Esophagus muscularis mucosa (tissue), 4 donors: ENCODE results near the gene AATK. TPM values are rescaled to one million over a fixed set of nuclear protein-coding genes. Genes with fewer than 3 reads are reported as not detected.

Experiments
- DNase-seq: peaks from one replicate; pipeline ENCODE4 v3.0.0-alpha.2; 2017; ENCODE audit errors: extremely low spot score
- H3K27ac ChIP-seq, 4 donors: fragments of 200-600 bp; sonication (generic); replicated peaks in 1 of 4; 1 replicate in 3 of 4; 2 replicates in 1 of 4; pipeline ENCODE4 v1.5.1; 2016 to 2019; ENCODE audit warnings: mild to moderate bottlenecking in 1 of 4
- H3K27me3 ChIP-seq, 4 donors: fragments of 200-600 bp; sonication (generic); one replicate each; pipeline versions ENCODE4 v1.5.1 to v1.6.0; 2016 to 2019
- H3K36me3 ChIP-seq, 4 donors: fragments of 200-600 bp; sonication (generic); one replicate each; pipeline ENCODE4 v1.5.1; 2016 to 2019
- H3K4me1 ChIP-seq, 4 donors: fragments of 200-600 bp; sonication (generic); one replicate each; pipeline ENCODE4 v1.5.1; 2016 to 2019
- H3K4me3 ChIP-seq, 4 donors: fragments of 200-600 bp; sonication (generic); 1 replicate in 2 of 4; 2 replicates in 2 of 4; pipeline ENCODE4 v1.5.1; 2016 to 2019; ENCODE audit warnings: mild to moderate bottlenecking in 4 of 4, moderate library complexity in 1 of 4
- H3K9me3 ChIP-seq, 4 donors: fragments of 200-600 bp; sonication (generic); 1 replicate in 3 of 4; 2 replicates in 1 of 4; pipeline ENCODE4 v1.5.1; 2016 to 2019
- EP300 ChIP-seq: sonication (generic); formaldehyde crosslinking; IDR thresholded peaks from one replicate; pipeline ENCODE4 v1.6.1; 2017; ENCODE audit warnings: antibody characterized with exemption
- POLR2A ChIP-seq: fragments of 450-650 bp; IDR thresholded peaks from one replicate; pipeline ENCODE4 v1.6.1; 2017; ENCODE audit warnings: antibody characterized with exemption, moderate library complexity, mild to moderate bottlenecking, low read depth
- POLR2AphosphoS5 ChIP-seq, 2 donors: sonication (generic); formaldehyde crosslinking; IDR thresholded peaks; one replicate each; pipeline ENCODE4 v1.6.1; 2017; ENCODE audit warnings: antibody characterized with exemption in 2 of 2
- WGBS: methylation state at CpG from one replicate; pipeline ENCODE4 v1.1.5; 2018; 5-methylcytosine and 5-hydroxymethylcytosine counted together
- intact Hi-C: fragments of 100-400 bp; cut with DNase I; formaldehyde crosslinking; loops from one replicate; pipeline ENCODE4 v1.15.1; 2023
- total RNA-seq, 4 donors: library from RNA; depleted of rRNA; stranded (reverse); fragments of >200 nt; gene quantifications; one replicate each; pipeline versions ENCODE4 v1.1.0 to v1.2.1, GENCODE V29; 2016
- TF ChIP-seq, protein P1 (sequence below), 3 experiments: fragments of 200-600 bp in 2 of 3; fragments of 450-650 bp in 1 of 3; sonication (generic) in 2 of 3; IDR thresholded peaks; one replicate each; pipeline ENCODE4 v1.5.1; 2017 to 2019; ENCODE audit warnings: antibody characterized with exemption in 3 of 3, mild to moderate bottlenecking in 2 of 3, moderate library complexity in 1 of 3

Gene AATK
- total RNA-seq, 4 donors from 2014 or later, result 13.7 to 24.6 (median 16.0) TPM

DNA sequence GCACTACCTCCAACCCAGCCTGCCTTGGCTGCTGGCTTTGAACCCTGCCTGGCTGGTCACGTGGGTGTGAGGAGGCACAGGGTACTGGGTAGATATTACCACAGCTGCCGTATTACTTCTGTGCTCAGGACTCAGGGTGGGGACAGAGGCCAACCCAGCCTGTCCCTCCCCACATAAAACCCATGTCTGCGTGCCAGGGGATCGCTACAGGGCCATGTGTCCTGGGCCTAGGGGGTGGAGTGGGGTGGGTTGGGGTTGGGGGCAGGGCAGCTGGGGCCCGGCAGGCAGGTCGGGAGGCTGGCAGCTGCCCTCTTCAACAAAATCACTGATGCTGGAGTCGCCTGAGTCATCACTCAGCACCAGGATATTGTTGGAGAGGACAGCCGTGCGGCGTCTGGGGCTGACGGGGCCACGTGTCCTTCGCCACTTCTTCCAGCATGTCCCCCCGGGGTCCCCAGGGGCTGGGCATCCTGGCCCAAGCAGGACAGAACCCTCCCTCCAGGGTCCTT is 40.4 kb downstream of the AATK start:
- H3K27ac ChIP-seq, result no peak overlapping the region
- peaks cover 0 to 11% (median 2%) of the 10 kb centered on the region in 4 donors for H3K4me1 ChIP-seq
- no peaks in the 10 kb centered on the region for H3K9me3 ChIP-seq
- peaks cover 0 to 11% (median 2%) of the 10 kb centered on the region in 4 donors for H3K36me3 ChIP-seq
- TF ChIP-seq POLR2AphosphoS5 (IDR thresholded peaks at IDR 0.05) (no peak), POLR2A (no peak)
- no peak for DNase-seq
- peaks cover 0 to 18% (median 0%) of the 10 kb centered on the region in 4 donors for H3K27me3 ChIP-seq
- intact Hi-C loops, result no loop called here
- WGBS, result 67% methylated on average over 9 of the region's 14 CpGs
- H3K4me3 ChIP-seq, result no peak overlapping the region

DNA sequence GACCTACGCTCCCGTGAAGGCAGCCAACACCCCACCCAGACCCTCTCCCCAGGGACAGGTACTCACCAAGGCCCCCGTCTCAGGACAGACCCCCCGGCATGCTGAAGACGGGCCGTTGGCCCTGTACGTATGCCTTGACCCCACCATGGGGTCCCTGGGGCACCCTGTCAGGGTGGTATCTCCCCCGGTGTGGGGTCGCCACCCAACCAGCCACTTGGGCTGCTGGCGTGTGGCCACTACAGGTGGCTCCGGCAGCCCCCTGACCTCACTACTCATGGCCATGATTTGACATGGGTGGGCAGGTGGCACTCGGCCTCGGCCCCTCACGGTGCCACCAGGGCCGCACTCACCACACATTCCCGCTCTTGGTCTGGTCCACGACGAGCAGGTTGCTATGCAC is 41.6 kb downstream of the AATK start:
- Histone ChIP-seq H3K9me3 (no peaks in the 10 kb centered on the region), H3K4me1 (peaks cover 7 to 21% (median 10%) of the 10 kb centered on the region in 4 donors), H3K4me3 (no peak overlapping the region), H3K27me3 (peaks cover 0 to 18% (median 0%) of the 10 kb centered on the region in 4 donors), H3K27ac (no peak overlapping the region), H3K36me3 (peaks cover 0 to 11% (median 2%) of the 10 kb centered on the region in 4 donors)
- DNase-seq, result no peak
- 100% methylated on average over 1 of the region's 18 CpGs for WGBS
- no peak for TF ChIP-seq POLR2AphosphoS5 (IDR thresholded peaks at IDR 0.05)
- no peak for TF ChIP-seq POLR2A
- TF ChIP-seq, protein P1, sequence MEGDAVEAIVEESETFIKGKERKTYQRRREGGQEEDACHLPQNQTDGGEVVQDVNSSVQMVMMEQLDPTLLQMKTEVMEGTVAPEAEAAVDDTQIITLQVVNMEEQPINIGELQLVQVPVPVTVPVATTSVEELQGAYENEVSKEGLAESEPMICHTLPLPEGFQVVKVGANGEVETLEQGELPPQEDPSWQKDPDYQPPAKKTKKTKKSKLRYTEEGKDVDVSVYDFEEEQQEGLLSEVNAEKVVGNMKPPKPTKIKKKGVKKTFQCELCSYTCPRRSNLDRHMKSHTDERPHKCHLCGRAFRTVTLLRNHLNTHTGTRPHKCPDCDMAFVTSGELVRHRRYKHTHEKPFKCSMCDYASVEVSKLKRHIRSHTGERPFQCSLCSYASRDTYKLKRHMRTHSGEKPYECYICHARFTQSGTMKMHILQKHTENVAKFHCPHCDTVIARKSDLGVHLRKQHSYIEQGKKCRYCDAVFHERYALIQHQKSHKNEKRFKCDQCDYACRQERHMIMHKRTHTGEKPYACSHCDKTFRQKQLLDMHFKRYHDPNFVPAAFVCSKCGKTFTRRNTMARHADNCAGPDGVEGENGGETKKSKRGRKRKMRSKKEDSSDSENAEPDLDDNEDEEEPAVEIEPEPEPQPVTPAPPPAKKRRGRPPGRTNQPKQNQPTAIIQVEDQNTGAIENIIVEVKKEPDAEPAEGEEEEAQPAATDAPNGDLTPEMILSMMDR (IDR thresholded peaks at IDR 0.05), result no peak
- no peak for TF ChIP-seq EP300
- intact Hi-C loops, result no loop called here

DNA sequence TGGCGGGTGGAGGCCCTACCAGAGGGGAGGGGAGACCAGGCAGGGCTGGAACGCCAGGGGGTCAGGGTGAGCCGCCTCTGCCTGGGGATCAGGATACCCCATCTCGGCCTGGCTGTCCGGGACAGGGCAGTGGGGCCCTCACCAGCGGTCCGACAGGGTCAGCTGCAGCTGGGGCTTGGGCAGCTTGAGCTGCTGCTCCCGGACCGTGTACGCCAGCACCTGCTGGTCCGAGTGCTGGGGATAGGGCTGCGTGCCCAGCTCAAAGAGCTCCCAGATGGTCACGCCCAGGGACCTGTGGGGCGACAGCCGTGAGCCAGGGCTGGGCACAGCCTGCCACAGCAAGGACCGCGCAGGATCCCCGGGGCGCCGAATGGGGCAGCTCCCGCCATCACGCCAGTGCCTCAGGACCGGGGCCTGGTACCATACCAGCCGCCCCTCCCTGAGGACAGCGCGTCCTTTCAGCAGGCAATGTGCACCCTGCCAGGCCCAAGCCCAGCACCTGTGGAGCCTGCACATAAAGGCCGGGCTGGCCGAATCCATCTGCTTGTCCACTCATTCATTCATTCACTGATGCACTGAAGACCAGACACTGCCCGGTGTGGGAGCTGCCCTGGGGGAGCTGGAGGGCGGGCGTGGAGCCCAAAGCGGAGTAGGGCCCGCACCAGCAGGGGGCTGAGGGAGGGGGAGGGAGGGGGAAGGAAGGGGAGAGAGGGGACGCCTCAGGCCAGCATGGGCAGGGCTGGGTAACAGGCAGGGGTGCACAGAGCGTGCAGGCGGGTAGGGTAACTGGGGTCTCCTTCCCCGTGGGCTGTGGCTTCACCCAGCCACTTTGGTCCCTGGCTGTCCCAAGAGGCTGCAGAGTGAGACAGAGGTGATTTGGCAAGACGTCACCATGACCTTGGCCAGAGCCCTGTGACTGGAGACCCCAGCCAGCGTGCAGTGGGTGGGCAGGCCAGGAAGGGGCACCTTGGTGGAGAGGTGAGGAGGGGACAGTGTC is 42.7 kb downstream of the AATK start:
- no peak for DNase-seq
- Histone ChIP-seq H3K4me3 (no peak overlapping the region), H3K9me3 (no peaks in the 10 kb centered on the region), H3K27me3 (peaks cover 0 to 18% (median 0%) of the 10 kb centered on the region in 4 donors), H3K36me3 (peaks cover 0 to 14% (median 2%) of the 10 kb centered on the region in 4 donors), H3K4me1 (peaks cover 15 to 31% (median 18%) of the 10 kb centered on the region in 4 donors), H3K27ac (no peak overlapping the region)
- WGBS, result 86% methylated on average over 12 of the region's 39 CpGs
- TF ChIP-seq, protein P1 (IDR thresholded peaks at IDR 0.05), result no peak
- TF ChIP-seq POLR2AphosphoS5 (IDR thresholded peaks at IDR 0.05), result no peak
- TF ChIP-seq POLR2A, result no peak
- TF ChIP-seq EP300, result no peak
- intact Hi-C loops, result no loop called here

DNA sequence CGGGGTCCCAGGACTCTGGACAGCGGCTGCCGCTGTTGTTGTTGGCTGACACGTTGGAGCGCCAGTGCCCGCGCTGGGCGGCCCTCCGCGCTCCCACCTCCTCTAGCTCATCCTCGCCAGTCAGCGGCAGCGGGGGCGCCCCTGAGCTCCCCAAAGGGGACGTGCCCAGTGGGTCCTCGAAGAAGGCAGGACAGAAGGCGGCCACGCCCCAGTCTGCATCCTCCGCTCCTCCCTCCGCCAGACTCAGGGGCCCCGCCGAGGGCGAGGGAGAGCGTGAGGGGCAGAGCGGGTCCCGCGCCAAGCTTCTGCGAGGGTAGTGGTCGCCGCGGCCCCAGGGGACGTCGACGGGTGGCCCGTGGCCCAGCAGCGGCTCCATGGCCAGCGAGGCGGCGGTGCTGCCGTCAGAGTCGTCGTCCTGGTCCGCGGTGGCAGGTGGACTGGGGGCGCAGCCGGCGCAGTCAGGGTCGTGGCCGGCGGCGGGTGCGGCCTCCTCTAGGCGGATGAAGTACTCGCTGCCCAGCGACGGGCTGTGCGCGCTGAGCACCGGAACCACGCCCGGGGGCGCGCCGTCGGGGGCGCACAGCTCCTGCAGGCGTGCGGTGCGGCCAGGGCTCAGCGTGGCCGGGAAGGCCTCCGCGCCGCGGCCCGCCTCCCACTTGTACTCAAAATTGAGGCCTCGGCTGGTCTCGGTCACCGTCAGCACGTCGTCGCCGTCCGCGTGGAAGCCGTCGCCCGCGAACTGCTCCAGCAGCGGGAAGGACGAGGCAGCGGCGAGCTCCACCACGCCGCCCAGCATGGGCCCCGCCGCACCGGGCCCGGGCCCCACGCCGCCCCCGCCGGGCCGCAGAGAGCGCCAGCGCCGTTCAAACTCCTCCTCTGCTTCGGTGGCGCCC is 43.9 kb downstream of the AATK start:
- TF ChIP-seq, protein P1 (IDR thresholded peaks at IDR 0.05), result no peak
- TF ChIP-seq POLR2A (no peak), POLR2AphosphoS5 (IDR thresholded peaks at IDR 0.05) (no peak), EP300 (no peak)
- Histone ChIP-seq H3K9me3 (no peaks in the 10 kb centered on the region), H3K4me1 (peaks cover 15 to 43% (median 23%) of the 10 kb centered on the region in 4 donors), H3K27ac (no peak overlapping the region), H3K27me3 (peaks cover 0 to 18% (median 0%) of the 10 kb centered on the region in 4 donors), H3K4me3 (no peak overlapping the region), H3K36me3 (peaks cover 0 to 26% (median 5%) of the 10 kb centered on the region in 4 donors)
- WGBS, result 47% methylated on average over 37 of the region's 109 CpGs
- DNase-seq, result no peak
- intact Hi-C loops, result no loop called here
